ENCODE data around the gene PSKH1.
"Not testable (repeated sequence)": the region's sequence is repeated elsewhere in the genome, so short reads cannot be mapped to it uniquely, and the experiment has no call there.

The PSKH1 gene

DNA sequence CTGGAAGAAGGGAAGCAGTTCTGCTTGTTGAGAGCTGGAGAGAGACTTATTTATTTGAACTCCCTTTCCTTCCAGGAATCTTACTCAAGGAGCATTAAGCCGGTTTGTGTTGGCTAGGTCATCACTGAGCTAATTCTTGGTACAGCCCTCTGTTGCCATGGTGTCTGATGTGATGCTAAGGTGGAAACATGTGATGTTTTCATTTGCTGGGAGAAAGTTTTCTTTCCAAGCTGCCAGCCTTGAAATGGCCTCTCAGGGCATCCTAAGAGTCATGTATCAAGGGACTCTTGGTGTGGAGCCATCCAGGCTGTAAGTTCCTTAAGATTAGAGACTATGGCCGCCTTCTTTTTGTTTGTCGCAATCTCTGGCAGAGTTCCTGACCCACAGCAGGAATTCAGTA is 4.2 kb downstream of the PSKH1 start:
- Mint-ChIP-seq H3K27me3 (no peaks in the 10 kb centered on the region), H3K27ac (no peak overlapping the region), H3K4me1 (peaks cover 29% of the 10 kb centered on the region), H3K9me3 (no peaks in the 10 kb centered on the region), H3K4me3 (no peak overlapping the region)
- DNase-seq (no peak), ATAC-seq (no peak)

DNA sequence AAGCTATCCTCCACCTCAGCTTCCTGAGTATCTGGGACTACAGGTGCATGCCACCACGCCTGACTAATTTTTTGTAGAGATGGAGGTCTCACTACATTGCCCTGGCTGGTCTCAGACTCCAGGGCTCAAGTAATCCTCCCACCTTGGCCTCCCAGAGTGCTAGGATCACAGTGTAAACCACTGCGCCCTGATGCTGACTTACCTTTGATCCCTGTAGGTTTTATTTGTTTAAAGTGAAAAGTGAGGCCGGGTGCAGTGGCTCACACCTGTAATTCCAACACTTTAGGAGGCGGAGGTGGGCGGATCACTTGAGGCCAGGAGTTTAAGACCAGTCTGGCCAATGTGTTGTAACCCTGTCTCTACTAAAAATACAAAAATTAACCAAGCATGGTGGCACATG is 8.7 kb downstream of the PSKH1 start:
- peaks cover 8% of the 10 kb centered on the region for H3K4me1 Mint-ChIP-seq
- no peaks in the 10 kb centered on the region for H3K9me3 Mint-ChIP-seq
- H3K27ac Mint-ChIP-seq = peak overlapping the region in 1 of 2 donors; percentile 59

DNA sequence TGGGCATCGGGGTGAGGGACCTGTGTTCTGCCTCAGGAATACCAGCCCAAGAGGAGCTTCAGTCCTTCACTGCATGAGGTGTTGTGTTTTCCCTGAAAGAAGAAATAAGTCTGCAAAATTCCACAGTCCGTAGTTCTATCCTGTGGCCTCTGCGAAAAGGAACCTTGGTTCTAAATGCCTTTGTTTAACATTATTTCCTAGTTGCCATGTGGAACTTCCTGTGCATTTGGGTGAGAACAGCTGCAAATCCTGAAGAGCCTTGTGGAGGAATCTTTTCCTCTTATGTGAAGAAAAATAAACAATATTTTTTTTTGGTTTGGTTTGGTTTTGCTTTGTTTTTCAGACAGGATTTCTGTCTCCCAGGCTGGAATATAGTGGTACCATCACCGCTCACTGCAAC is 9.8 kb downstream of the PSKH1 start:
- no peak for DNase-seq
- Mint-ChIP-seq H3K4me1 (peaks cover 7% of the 10 kb centered on the region), H3K27me3 (no peaks in the 10 kb centered on the region), H3K4me3 (no peak overlapping the region), H3K9me3 (no peaks in the 10 kb centered on the region), H3K27ac (no peak overlapping the region)
- no peak for ATAC-seq

More for the DNA sequence above, 8.7 kb downstream of the PSKH1 start:
- ATAC-seq = no peak
- H3K27me3 Mint-ChIP-seq = no peaks in the 10 kb centered on the region
- H3K4me3 Mint-ChIP-seq = no peak overlapping the region
- DNase-seq = no peak

DNA sequence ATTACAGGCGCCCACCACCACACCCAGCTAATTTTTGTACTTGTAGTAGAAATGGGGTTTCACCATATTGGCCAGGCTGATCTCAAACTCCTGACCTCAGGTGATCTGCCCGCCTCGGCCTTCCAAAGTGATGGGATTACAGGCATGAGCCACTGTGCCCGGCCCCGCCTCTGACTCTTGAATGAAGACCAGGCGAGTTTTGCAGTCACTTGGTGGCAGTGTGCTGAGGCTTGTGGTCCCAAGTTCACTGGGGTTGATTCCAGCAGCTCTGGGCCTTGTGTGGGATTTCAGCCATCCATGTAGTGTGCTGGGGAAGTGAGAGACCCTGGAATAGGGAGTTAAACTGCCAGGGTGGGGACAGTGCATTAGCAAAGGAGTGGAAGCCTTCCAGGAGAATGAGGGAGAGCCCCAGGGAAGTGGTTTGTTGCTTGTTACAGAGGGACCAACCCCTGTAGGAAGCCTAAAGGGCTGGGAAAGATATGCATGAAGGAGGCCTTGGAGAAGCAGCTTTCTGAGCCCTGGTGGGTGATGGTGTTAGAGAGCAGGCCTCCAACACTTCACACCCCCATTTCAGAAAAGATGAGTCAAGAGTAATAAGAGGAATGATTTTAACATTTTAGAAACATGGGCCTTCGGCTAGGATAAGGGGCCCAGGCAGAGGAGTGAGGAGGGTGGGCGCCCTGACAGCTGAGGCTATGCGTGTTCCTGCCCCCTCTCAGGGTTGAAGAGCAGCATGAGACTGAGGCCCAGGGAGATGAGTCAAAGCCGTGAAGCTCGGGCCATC is 14.5 kb downstream of the PSKH1 start:
- Mint-ChIP-seq H3K4me3 (no peak overlapping the region), H3K4me1 (peaks cover 28% of the 10 kb centered on the region), H3K27ac (peak overlapping the region in 1 of 2 donors; percentile 54), H3K9me3 (no peaks in the 10 kb centered on the region), H3K27me3 (no peaks in the 10 kb centered on the region)
- no peak for ATAC-seq
- no peak for DNase-seq

DNA sequence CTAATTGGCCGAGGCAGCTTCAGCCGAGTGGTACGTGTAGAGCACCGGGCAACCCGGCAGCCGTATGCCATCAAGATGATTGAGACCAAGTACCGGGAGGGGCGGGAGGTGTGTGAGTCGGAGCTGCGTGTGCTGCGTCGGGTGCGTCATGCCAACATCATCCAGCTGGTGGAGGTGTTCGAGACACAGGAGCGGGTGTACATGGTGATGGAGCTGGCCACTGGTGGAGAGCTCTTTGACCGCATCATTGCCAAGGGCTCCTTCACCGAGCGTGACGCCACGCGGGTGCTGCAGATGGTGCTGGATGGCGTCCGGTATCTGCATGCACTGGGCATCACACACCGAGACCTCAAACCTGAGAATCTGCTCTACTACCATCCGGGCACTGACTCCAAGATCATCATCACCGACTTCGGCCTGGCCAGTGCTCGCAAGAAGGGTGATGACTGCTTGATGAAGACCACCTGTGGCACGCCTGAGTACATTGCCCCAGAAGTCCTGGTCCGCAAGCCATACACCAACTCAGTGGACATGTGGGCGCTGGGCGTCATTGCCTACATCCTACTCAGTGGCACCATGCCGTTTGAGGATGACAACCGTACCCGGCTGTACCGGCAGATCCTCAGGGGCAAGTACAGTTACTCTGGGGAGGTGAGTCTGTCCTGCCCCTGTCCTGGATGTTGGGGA is 16.1 kb downstream of the PSKH1 start:
- H3K9me3 Mint-ChIP-seq = no peaks in the 10 kb centered on the region
- H3K27ac Mint-ChIP-seq = no peak overlapping the region
- peaks cover 28% of the 10 kb centered on the region for H3K4me1 Mint-ChIP-seq

DNA sequence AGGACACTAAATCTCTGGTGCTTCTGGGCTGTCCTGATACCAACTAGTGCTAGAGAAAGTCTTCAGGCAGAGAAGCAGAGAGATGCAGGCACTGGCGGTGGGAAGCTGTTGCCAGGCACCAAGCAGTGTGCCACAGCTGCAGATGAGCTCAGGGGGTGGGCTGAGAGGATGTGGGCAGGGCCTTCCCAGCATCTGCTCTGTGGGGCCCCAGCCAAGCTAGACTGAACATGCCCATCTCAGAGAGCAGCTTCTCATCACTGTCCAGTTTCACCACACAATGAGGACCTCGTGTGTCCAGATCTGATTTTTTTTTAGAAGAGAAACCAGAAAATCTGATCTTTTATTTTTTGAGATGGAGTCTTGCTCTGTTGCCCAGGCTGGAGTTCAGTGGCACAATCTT is 17.1 kb downstream of the PSKH1 start:
- ATAC-seq (peak; percentile 99), DNase-seq (peak in 1 of 2 donors; percentile 67)
- Mint-ChIP-seq H3K27ac (peak overlapping the region; percentile 5 to 84), H3K9me3 (no peaks in the 10 kb centered on the region), H3K27me3 (no peaks in the 10 kb centered on the region), H3K4me3 (no peak overlapping the region), H3K4me1 (peaks cover 28% of the 10 kb centered on the region)

More for the DNA sequence above, 16.1 kb downstream of the PSKH1 start:
- H3K27me3 Mint-ChIP-seq = no peaks in the 10 kb centered on the region
- no peak for ATAC-seq
- no peak for DNase-seq
- H3K4me3 Mint-ChIP-seq = peak overlapping the region in 1 of 2 donors; percentile 33

DNA sequence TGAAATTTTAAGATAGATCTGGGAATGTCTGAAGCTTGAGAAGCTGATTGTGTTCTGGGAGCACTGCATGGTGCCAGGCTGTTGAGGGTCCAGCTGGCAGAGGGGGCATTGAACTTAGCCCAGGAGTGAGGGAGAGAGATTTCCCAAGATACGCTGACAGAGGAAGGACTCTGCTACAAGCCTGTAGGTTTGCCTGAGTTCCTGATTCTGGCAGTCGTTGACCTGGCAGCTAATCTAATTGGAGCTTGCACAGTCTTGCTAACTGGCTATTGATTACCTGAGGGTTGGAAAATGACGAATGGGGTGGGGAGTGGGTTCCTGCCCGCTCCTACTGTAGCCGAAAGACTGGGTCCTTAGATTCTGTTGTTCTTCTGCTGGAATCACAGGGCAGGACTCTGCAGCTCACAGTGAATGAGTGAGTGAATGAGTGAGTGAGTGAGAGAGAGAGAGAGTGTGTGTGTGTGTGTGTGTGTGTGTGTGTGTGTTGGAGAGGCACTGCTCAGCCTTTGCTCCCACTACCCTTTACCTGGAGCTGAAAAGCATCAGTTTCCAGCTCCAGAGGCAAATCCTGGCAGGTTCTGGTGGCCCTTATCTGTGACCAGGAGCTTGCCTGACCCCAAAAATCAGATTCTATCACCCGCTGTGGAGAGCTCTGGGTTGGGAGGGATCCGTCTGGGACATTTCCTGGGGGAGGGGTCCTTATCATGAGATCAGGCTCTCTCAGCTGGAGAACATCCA is 21.9 kb downstream of the PSKH1 start:
- peaks cover 53% of the 10 kb centered on the region for H3K4me1 Mint-ChIP-seq
- ATAC-seq = no peak
- H3K4me3 Mint-ChIP-seq = no peak overlapping the region
- peak overlapping the region in 1 of 2 donors; percentile 60 for H3K27ac Mint-ChIP-seq
- DNase-seq = no peak
- H3K27me3 Mint-ChIP-seq = no peaks in the 10 kb centered on the region
- no peaks in the 10 kb centered on the region for H3K9me3 Mint-ChIP-seq

DNA sequence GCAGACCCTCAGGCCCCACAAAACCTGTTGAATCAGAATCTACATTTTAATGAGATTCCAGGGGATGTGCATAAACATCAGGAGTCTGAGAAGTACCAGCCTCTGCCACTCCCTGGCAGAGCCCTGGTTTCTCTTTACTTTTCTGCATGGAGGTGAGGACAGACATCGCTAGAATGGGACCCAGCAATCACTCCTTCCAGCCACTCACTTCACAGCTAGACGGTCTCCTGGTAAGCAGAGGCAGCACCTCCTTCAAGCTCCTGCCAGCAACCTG is 22.4 kb downstream of the PSKH1 start:
- H3K27ac Mint-ChIP-seq = not testable (repeated sequence)

DNA sequence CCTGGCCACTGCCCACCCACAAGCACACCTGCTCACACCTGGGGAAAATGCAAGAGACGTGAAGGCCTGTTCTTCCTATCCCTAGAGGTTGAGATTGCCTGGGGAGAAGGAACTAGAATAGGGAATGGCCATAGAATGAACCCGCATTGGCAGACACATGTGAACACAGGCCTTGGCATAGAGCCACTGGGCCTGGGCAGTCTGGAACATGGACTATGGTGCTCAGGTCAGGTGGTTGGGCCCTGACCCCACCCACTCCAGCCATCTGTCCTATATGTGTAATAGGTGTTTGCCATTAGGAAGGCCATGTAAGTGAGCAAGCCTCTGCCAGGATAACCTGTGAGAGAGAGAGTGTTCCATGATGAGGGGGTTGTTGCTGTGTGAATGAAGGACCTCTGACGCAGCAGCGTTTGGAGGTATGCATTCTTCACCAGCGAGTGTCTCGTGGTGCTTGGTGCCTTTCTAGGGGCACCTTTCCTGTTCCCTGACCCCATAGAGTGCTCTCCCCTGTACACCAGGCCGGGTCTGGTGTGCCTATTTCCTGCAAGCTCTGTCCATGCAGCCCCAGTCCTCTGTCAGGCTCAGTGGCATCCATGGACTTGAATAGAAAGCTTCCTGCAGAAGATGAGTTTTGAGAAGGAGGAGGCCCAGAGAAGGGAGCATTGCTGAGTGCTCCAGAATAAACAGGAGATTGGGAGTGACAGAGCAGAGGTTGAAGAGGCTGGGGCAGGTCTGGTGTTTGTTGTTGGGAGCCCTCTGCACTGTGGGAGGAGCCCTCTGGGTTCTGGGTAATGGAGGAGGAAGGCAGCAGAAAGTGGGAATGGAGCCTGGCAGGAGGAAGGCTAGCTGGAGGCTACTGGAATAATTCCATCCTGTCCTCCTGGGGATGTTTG is 23.0 kb downstream of the PSKH1 start:
- H3K4me3 Mint-ChIP-seq = no peak overlapping the region
- DNase-seq (no peak), ATAC-seq (no peak)
- H3K9me3 Mint-ChIP-seq = no peaks in the 10 kb centered on the region
- H3K27me3 Mint-ChIP-seq = no peaks in the 10 kb centered on the region
- H3K27ac Mint-ChIP-seq = peak overlapping the region; percentile 6 to 22
- peaks cover 48% of the 10 kb centered on the region for H3K4me1 Mint-ChIP-seq

More for the DNA sequence above, 22.4 kb downstream of the PSKH1 start:
- H3K4me1 Mint-ChIP-seq = peaks cover 50% of the 10 kb centered on the region
- DNase-seq, H3K4me3 Mint-ChIP-seq, ATAC-seq, H3K9me3 Mint-ChIP-seq, H3K27me3 Mint-ChIP-seq: not testable (repeated sequence)

DNA sequence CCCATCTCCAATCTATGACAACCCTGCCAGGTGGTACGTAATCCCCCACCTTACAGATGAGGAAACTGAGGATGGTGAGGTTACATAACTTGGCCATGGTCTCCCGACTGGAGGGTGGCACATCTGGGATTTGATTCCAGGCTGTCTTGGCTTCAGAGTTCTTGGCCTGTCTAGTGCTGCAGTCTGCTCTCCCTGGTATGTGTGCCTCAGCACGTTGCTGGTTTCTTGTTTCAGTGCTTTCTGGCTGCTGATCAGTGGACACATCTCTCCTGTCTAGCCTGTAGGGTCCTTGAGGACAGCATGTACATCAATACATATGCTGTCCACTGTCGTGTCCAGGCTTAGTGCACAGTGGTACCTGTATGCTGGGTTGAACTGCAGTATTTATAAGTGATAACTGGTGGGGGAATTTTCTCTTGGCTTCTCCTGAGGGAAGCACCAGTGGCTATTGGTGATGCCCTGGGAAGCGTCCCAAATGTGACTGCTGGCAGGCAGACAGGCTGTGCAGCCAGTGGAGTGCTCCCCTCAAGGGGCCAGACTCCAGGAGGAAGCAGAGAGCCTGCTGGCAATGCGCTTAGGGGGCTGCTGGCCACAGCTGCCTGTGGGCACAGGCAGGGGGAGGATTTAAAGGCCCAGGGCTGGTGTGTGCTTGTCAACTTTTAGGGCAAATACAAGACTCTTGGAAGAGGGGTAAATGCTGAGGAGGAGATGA is 24.2 kb downstream of the PSKH1 start:
- peak; percentile 21 for ATAC-seq
- Mint-ChIP-seq H3K27me3 (no peaks in the 10 kb centered on the region), H3K27ac (peak overlapping the region; percentile 14 to 97), H3K4me3 (no peak overlapping the region), H3K4me1 (peaks cover 57% of the 10 kb centered on the region), H3K9me3 (no peaks in the 10 kb centered on the region)
- no peak for DNase-seq

DNA sequence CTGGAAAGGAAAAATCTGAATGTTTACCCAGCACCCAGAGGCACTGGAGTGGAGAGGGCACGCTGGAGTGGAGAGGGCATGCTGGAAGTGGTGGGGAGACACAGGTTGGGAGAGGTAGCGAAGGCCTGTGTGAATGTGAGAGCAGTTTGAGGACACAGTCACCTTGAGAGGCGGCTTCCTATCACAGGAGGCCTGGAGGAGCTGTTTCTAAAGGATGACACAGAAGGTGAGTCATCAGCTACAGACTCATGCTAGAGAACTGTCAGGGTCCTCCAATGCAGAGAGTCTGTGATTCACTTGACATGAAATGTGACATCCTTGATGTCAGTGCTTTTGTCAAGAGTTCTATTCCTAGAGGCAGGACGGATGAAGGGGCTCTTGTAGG is 24.8 kb downstream of the PSKH1 start:
- Mint-ChIP-seq H3K9me3 (no peaks in the 10 kb centered on the region), H3K4me1 (peaks cover 62% of the 10 kb centered on the region), H3K27me3 (no peaks in the 10 kb centered on the region), H3K27ac (peak overlapping the region; percentile 14 to 97), H3K4me3 (no peak overlapping the region)
- ATAC-seq = peak; percentile 100
- peak in 1 of 2 donors; percentile 55 for DNase-seq

DNA sequence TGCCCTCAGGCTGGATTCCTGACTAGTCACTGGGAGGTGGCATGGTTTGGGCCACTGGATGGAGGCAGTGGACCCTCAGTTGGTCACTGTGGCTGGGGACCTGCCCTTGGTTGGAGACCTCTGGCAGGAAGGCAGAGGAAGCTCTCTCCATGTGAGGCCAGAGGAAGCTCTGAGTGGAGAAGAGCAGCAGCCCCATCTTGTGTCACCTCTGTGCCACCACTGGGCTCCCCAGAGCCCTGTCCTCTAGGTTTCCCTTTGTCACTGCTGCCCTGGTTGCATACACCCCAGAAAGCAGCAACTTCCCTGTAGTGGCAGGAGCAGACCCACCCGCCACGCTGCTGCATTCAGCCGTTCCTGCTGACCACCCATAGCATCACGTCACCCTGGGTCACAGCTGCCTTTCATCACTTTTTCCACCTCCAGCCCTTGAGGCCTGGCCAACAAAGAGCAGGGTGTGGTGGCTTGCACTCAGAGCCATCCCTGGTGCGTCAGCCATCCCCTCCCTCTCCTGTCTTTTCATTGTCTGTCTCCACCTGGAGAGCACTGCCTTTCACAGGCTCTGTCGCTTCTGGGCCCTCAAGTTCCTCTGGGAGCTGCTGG is 26.7 kb downstream of the PSKH1 start:
- H3K27ac Mint-ChIP-seq = peak overlapping the region; percentile 22 to 63
- ATAC-seq (no peak), DNase-seq (no peak)
- H3K4me1 Mint-ChIP-seq = peaks cover 72% of the 10 kb centered on the region
- no peaks in the 10 kb centered on the region for H3K27me3 Mint-ChIP-seq
- no peaks in the 10 kb centered on the region for H3K9me3 Mint-ChIP-seq
- no peak overlapping the region for H3K4me3 Mint-ChIP-seq

DNA sequence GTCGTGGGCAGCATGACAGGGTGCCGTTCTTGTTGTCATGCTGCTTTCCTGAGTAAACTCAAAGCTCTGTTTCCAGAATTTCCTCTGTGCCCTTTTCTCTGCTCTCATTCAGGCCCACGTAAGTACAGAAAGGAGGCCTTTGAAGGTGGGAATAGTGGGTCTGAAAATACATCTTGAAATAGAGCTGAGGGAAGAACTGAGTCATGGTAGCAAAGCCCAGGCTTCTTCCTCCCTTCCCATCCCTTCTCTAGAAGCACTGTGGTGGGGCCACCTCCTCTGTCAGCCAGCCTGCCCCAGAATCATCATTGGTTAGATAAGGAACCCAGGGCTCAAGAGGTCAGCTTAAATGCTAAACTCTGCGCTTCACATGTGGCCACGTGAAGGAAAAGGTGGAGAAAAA is 29.2 kb downstream of the PSKH1 start:
- no peaks in the 10 kb centered on the region for H3K9me3 Mint-ChIP-seq
- peak overlapping the region; percentile 83 to 92 for H3K27ac Mint-ChIP-seq
- DNase-seq (no peak), ATAC-seq (no peak)
- H3K27me3 Mint-ChIP-seq = no peaks in the 10 kb centered on the region
- H3K4me1 Mint-ChIP-seq = peaks cover 64% of the 10 kb centered on the region
- no peak overlapping the region for H3K4me3 Mint-ChIP-seq

DNA sequence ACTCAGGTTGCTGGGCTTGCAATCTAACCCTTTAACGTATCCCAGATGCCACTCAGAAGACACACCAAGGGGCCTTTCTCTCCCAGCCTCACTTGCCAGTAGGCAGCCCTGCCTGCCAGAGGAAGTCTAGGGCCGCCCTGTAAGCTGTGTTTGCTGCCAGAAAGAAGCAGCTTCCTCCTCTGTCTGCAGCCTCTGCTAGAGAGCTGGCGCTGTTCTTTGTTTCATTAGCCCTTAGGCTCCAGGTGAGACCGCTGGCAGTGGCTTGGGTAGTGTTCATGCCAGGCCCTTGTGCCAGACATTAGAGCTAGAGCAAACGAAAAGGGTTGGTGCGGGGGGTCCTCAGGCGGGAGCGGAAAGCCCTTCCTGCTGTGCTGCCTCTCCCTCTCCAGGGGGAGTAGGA is 29.7 kb downstream of the PSKH1 start:
- no peak overlapping the region for H3K4me3 Mint-ChIP-seq
- H3K4me1 Mint-ChIP-seq = peaks cover 59% of the 10 kb centered on the region
- peak overlapping the region in 1 of 2 donors; percentile 87 for H3K27ac Mint-ChIP-seq
- DNase-seq (no peak), ATAC-seq (no peak)
- no peaks in the 10 kb centered on the region for H3K9me3 Mint-ChIP-seq
- H3K27me3 Mint-ChIP-seq = no peaks in the 10 kb centered on the region

All from stimulated activated naive CD8-positive, alpha-beta T cell treated with anti-CD3 and anti-CD28 coated beads, Interleukin-15, amount 100 ng/mL, for 72 hours (primary cell).